ENCODE data around the gene GAPT. TPM values are rescaled to one million over a fixed set of nuclear protein-coding genes. Genes with fewer than 3 reads are reported as not detected.

Gene GAPT
- total and polyA plus RNA-seq, 12 donors: 0.08 to 1.7 (median 0.26) TPM; not detected in 1

DNA sequence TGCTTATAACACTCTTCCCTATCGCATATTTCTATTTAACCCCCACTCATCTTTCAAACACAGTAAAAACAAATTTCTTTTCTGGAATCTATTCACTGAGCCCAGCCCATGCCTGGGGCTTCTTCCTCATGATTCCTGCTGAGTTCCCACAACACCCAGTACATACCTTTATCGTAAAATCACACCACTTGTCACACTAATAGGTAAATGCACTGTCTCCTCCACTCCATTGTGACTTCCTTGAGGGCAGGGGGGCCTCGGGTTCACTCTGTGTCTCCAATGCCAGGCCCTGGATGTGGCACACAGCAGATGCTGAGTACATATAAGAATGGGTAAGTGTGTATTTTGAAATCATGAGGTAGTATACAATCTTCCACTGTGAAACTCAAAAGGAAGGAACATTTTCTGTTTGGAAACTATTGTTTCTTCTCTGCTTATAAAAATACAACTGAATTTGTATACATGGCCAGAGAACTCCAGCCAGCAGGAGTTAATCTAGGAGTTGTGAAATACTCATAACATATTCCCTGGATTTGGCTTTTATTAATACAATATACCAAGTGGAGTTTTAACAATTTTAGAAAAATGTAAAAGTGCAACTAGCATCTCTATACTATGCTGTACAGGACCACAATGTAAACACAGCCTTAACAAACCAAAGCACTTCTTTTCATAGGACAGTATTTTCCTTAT lies 38.5 kb upstream of the GAPT start:
- peaks cover 0 to 41% (median 24%) of the 10 kb centered on the region in 9 donors for H3K4me1 ChIP-seq
- peaks cover 0 to 58% (median 48%) of the 10 kb centered on the region in 9 donors for H3K36me3 ChIP-seq
- intact Hi-C loops (cut with DNase I): loop anchor here in 7 of 10 donors (5.0 to 10.0 kb wide), 9 partner anchors 88 to 438 kb away; no protein-coding TSS in a partner anchor
- 84 to 87% methylated on average over 3 of the region's 3 CpGs for WGBS, 2 donors
- peak overlapping the region in 2 of 10 donors; percentile 6 to 99 for H3K27ac ChIP-seq
- ATAC-seq (peak in 1 of 8 donors; percentile 23), DNase-seq (no peak)
- H3K4me3 ChIP-seq: peak overlapping the region in 3 of 10 donors; percentile 77 to 89 (median 88)
- H3K27me3 ChIP-seq: peaks cover 0 to under 1% (median 0%) of the 10 kb centered on the region in 7 donors
- TF ChIP-seq, protein P1, sequence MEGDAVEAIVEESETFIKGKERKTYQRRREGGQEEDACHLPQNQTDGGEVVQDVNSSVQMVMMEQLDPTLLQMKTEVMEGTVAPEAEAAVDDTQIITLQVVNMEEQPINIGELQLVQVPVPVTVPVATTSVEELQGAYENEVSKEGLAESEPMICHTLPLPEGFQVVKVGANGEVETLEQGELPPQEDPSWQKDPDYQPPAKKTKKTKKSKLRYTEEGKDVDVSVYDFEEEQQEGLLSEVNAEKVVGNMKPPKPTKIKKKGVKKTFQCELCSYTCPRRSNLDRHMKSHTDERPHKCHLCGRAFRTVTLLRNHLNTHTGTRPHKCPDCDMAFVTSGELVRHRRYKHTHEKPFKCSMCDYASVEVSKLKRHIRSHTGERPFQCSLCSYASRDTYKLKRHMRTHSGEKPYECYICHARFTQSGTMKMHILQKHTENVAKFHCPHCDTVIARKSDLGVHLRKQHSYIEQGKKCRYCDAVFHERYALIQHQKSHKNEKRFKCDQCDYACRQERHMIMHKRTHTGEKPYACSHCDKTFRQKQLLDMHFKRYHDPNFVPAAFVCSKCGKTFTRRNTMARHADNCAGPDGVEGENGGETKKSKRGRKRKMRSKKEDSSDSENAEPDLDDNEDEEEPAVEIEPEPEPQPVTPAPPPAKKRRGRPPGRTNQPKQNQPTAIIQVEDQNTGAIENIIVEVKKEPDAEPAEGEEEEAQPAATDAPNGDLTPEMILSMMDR (IDR thresholded peaks at IDR 0.05): no peak
- no peaks in the 10 kb centered on the region for H3K9me3 ChIP-seq

DNA sequence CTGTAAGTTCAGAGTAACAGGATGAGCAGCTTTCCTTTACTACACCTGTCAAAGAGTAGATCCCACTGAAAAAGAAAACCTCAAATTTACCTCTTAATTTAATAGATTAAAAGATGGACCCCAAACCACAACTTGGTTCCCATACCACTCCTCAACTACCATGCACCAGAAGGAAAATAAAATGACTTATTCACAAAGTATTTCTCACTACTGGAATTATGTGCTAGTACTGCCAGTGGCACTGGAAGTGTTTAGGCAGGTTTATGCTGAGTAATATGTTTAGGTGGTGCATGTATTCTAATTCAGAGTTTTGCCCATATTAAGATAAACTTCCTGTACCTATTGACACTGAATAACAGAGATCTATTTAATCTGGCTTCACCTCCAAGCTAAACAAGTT lies 37.9 kb upstream of the GAPT start:
- intact Hi-C loops (cut with DNase I): loop anchor here in 7 of 10 donors (5.0 to 10.0 kb wide), 9 partner anchors 89 to 439 kb away; no protein-coding TSS in a partner anchor
- Histone ChIP-seq H3K4me1 (peaks cover 0 to 41% (median 24%) of the 10 kb centered on the region in 9 donors), H3K9me3 (no peaks in the 10 kb centered on the region), H3K27ac (peak overlapping the region in 4 of 10 donors; percentile 6 to 99 (median 54)), H3K27me3 (peaks cover 0 to 6% (median 0%) of the 10 kb centered on the region in 7 donors), H3K36me3 (peaks cover 0 to 61% (median 48%) of the 10 kb centered on the region in 9 donors), H3K4me3 (peak overlapping the region in 6 of 10 donors; percentile 77 to 94 (median 88))
- ATAC-seq: no peak
- DNase-seq: no peak
- TF ChIP-seq, protein P1 (IDR thresholded peaks at IDR 0.05): no peak

DNA sequence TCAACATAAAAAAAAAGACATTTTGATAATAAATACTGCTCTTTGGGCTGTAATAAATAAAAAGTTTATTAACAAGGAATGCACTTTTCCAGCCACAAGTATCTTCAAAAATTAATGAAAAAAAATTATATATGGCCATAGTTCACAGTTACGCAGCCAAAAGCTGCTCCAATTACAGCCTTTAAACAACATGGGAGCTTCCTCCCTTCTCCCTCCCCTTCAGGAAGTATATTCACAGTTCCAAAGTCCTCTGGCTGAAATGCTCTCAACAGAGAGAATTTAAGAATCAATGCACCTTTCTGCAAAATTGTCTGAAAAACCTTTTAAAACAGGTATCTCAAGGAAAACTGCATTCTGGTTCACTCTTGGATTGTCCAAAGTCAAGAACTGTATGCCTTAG lies 37.2 kb upstream of the GAPT start:
- no peaks in the 10 kb centered on the region for H3K9me3 ChIP-seq
- WGBS, 2 donors: 64 to 79% methylated on average over 1 of the region's 1 CpG
- ATAC-seq (no peak), DNase-seq (no peak)
- peaks cover 0 to 66% (median 48%) of the 10 kb centered on the region in 9 donors for H3K36me3 ChIP-seq
- TF ChIP-seq, protein P1 (IDR thresholded peaks at IDR 0.05): no peak
- H3K4me1 ChIP-seq: peaks cover 0 to 41% (median 27%) of the 10 kb centered on the region in 9 donors
- intact Hi-C loops (cut with DNase I): loop anchor here in 7 of 10 donors (5.0 to 10.0 kb wide), 9 partner anchors 89 to 439 kb away; no protein-coding TSS in a partner anchor
- peaks cover 0 to 13% (median 0%) of the 10 kb centered on the region in 7 donors for H3K27me3 ChIP-seq
- H3K4me3 ChIP-seq: peak overlapping the region in 6 of 10 donors; percentile 77 to 94 (median 88)
- H3K27ac ChIP-seq: peak overlapping the region in 4 of 10 donors; percentile 30 to 99 (median 98)

DNA sequence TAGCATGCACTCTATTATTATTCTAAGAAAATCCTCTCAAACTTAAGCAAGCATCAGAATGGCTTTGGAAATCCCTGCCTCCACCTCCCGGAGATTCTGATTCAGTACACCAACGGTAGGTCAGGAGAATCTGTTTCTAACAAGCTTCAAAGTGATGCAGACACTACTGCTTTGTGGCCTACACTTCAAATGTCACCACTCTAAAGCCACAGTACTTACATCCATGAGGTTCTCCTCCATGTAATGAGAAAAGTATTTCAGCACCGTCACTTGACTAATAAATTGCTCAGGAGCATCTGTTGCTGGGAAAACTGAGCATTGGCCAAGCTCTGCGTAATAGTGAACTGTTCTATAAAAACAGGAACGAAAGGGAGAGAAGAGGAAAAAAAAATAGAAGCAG lies 36.2 kb upstream of the GAPT start:
- no peaks in the 10 kb centered on the region for H3K9me3 ChIP-seq
- no peak for ATAC-seq
- peaks cover 0 to 41% (median 31%) of the 10 kb centered on the region in 9 donors for H3K4me1 ChIP-seq
- peak overlapping the region in 9 of 10 donors; percentile 75 to 94 (median 89) for H3K4me3 ChIP-seq
- TF ChIP-seq, protein P1 (IDR thresholded peaks at IDR 0.05): peak in 1 of 9 donors; percentile 11
- peak overlapping the region in 8 of 10 donors; percentile 34 to 99 (median 98) for H3K27ac ChIP-seq
- peaks cover 0 to 66% (median 48%) of the 10 kb centered on the region in 9 donors for H3K36me3 ChIP-seq
- no peak for DNase-seq
- intact Hi-C loops (cut with DNase I): loop anchor here in 8 of 10 donors (5.0 to 10.0 kb wide), 12 partner anchors 90 to 440 kb away; no protein-coding TSS in a partner anchor
- WGBS, 2 donors: 24 to 40% methylated on average over 5 of the region's 5 CpGs
- H3K27me3 ChIP-seq: peaks cover 0 to 20% (median 0%) of the 10 kb centered on the region in 7 donors
